Activated naive CD4-positive, alpha-beta T cell (primary cell): ENCODE data around the gene ERC1.
"Not testable (repeated sequence)": the region's sequence is repeated elsewhere in the genome, so short reads cannot be mapped to it uniquely, and the experiment has no call there.

ENCODE experiments used
- DNase-seq, 4 experiments: peaks; one replicate each; lab custom pipeline; 2025; lab: John Stamatoyannopoulos, UW

Gene ERC1

GRCh38 chr12:981961-982360, 9.1 kb upstream of the ERC1 start:
- no peak for DNase-seq

- no peak for DNase-seq
Measured at GRCh38 chr12:988646-989045, 2.4 kb upstream of the ERC1 start.

- DNase-seq, result no peak
Measured at GRCh38 chr12:989051-989450, 2.0 kb upstream of the ERC1 start.

GRCh38 chr12:989751-990660, 1.0 kb upstream of the ERC1 start:
- peak in 3 of 4 experiments; percentile 26 to 45 (median 38) for DNase-seq

- peak in 2 of 4 experiments; percentile 5 to 65 for DNase-seq
Measured at GRCh38 chr12:991350-992333, 619 bp downstream of the ERC1 start.

GRCh38 chr12:992647-993046, 1.6 kb downstream of the ERC1 start:
- DNase-seq, result no peak

- DNase-seq, result no peak
Measured at GRCh38 chr12:996881-997280, 5.9 kb downstream of the ERC1 start.

GRCh38 chr12:997505-997904, 6.5 kb downstream of the ERC1 start:
- no peak for DNase-seq

GRCh38 chr12:998020-998874, 7.2 kb downstream of the ERC1 start:
- no peak for DNase-seq

- DNase-seq, result not testable (repeated sequence)
Measured at GRCh38 chr12:999736-1000135, 8.7 kb downstream of the ERC1 start.

- no peak for DNase-seq
Measured at GRCh38 chr12:1001507-1001906, 10.5 kb downstream of the ERC1 start.

- no peak for DNase-seq
Measured at GRCh38 chr12:1003600-1004271, 12.7 kb downstream of the ERC1 start.

GRCh38 chr12:1006255-1006654, 15.2 kb downstream of the ERC1 start:
- DNase-seq, result no peak

GRCh38 chr12:1007276-1007675, 16.3 kb downstream of the ERC1 start:
- no peak for DNase-seq

GRCh38 chr12:1007994-1008393, 17.0 kb downstream of the ERC1 start:
- DNase-seq, result no peak

- DNase-seq, result no peak
Measured at GRCh38 chr12:1011091-1011490, 20.1 kb downstream of the ERC1 start.

GRCh38 chr12:1013618-1014489, 22.8 kb downstream of the ERC1 start:
- DNase-seq, result no peak

GRCh38 chr12:1019283-1019682, 28.3 kb downstream of the ERC1 start:
- no peak for DNase-seq

GRCh38 chr12:1020389-1020788, 29.4 kb downstream of the ERC1 start:
- DNase-seq, result no peak
